SK-N-SH (cell line): ENCODE data around the gene SYNDIG1L. TPM values are rescaled to one million over a fixed set of nuclear protein-coding genes. Genes with fewer than 3 reads are reported as not detected.

ENCODE experiments used
- CTCF ChIA-PET: fragments of 300-600, 350-600 bp; formaldehyde crosslinking; extraction: SDS; loops from one replicate; lab custom pipeline; 2021; lab: Yijun Ruan, JAX
- POLR2A ChIA-PET: fragments of 350-600 bp; sonication (Branson Sonifier 250); formaldehyde crosslinking; extraction: SDS; loops from one replicate; lab custom pipeline; 2020; ENCODE audit warnings: antibody characterized with exemption, inconsistent platforms; lab: Yijun Ruan, JAX
- DNase-seq: peaks from one replicate; pipeline ENCODE4 v3.0.0; 2012
- H2AFZ ChIP-seq: fragments of 200-600 bp; sonication (generic); 2 replicates; pipeline ENCODE4 v1.8.1; 2016; ENCODE audit warnings: antibody characterized with exemption, mild to moderate bottlenecking, low read depth
- H3F3A ChIP-seq: fragments of 200-600 bp; sonication (generic); replicated peaks from 2 replicates; pipeline ENCODE3; 2016; ENCODE audit warnings: antibody characterized with exemption, mild to moderate bottlenecking; ENCODE audit not compliant: insufficient read depth
- H3K27ac ChIP-seq, 2 experiments: fragments of 200-500 bp in 1 of 2; fragments of 200-600 bp in 1 of 2; sonication (Bioruptor generic) in 1 of 2; sonication (generic), shearing (Covaris generic) in 1 of 2; 2 replicates each; pipeline versions ENCODE4 v1.5.1 to v1.6.1; 2014 to 2016; ENCODE audit warnings: low read depth in 2 of 2, inconsistent platforms in 1 of 2, low read length in 1 of 2, mild to moderate bottlenecking in 1 of 2, mixed read lengths in 1 of 2
- H3K27me3 ChIP-seq: fragments of 200-600 bp; sonication (generic), shearing (Covaris generic); 2 replicates; pipeline ENCODE4 v1.6.1; 2016; ENCODE audit warnings: mixed run types; ENCODE audit not compliant: insufficient read depth
- H3K36me3 ChIP-seq, 2 experiments: fragments of 200-500 bp in 1 of 2; fragments of 200-600 bp in 1 of 2; sonication (Bioruptor generic) in 1 of 2; sonication (generic) in 1 of 2; replicated peaks in 1 of 2; 2 replicates each; pipeline versions ENCODE3 to v1.5.1; 2014 to 2016; ENCODE audit warnings: low read length in 1 of 2, mild to moderate bottlenecking in 1 of 2; ENCODE audit not compliant: insufficient read depth in 2 of 2, control insufficient read depth in 1 of 2
- H3K4me1 ChIP-seq, 2 experiments: fragments of 200-500 bp in 1 of 2; fragments of 200-600 bp in 1 of 2; sonication (Bioruptor generic) in 1 of 2; sonication (generic), shearing (Covaris generic) in 1 of 2; 2 replicates each; pipeline versions ENCODE4 v1.5.1 to v1.6.1; 2014 to 2016; ENCODE audit warnings: low read depth in 1 of 2, low read length in 1 of 2, mixed run types in 1 of 2; ENCODE audit not compliant: insufficient read depth in 2 of 2, control insufficient read depth in 1 of 2
- H3K4me2 ChIP-seq: fragments of 200-600 bp; sonication (generic), shearing (Covaris generic); 2 replicates; pipeline ENCODE4 v1.6.1; 2017; ENCODE audit warnings: mixed run types
- H3K4me3 ChIP-seq, 2 experiments: fragments of 200-500 bp in 1 of 2; fragments of 200-600 bp in 1 of 2; sonication (Bioruptor generic) in 1 of 2; sonication (generic), shearing (Covaris generic) in 1 of 2; 2 replicates each; pipeline versions ENCODE4 v1.5.1 to v1.8.1; 2014 to 2016; ENCODE audit warnings: low read depth in 2 of 2, inconsistent platforms in 1 of 2, low read length in 1 of 2, mild to moderate bottlenecking in 1 of 2, mixed read lengths in 1 of 2, moderate library complexity in 1 of 2
- H3K79me2 ChIP-seq: fragments of 200-600 bp; sonication (generic); 2 replicates; pipeline ENCODE4 v1.8.1; 2017; ENCODE audit warnings: mild to moderate bottlenecking; ENCODE audit not compliant: insufficient read depth
- H3K9ac ChIP-seq: fragments of 200-600 bp; sonication (generic); 2 replicates; pipeline ENCODE4 v1.6.1; 2017; ENCODE audit warnings: mixed run types
- H3K9me2 ChIP-seq: fragments of 200-600 bp; sonication (generic); 2 replicates; pipeline ENCODE4 v1.6.1; 2017; ENCODE audit warnings: mixed run types
- H3K9me3 ChIP-seq: fragments of 200-600 bp; sonication (generic); 2 replicates; pipeline ENCODE4 v1.6.1; 2017; ENCODE audit warnings: mixed run types, mild to moderate bottlenecking, moderate library complexity
- H4K20me1 ChIP-seq: fragments of 200-600 bp; sonication (generic); 2 replicates; pipeline ENCODE4 v1.6.1; 2017; ENCODE audit warnings: mild to moderate bottlenecking, mixed run types; ENCODE audit not compliant: insufficient read depth
- CHD2 ChIP-seq: fragments of 150-350 bp; IDR thresholded peaks from 2 replicates; pipeline ENCODE4 v1.6.1; 2018; ENCODE audit warnings: low read length; ENCODE audit not compliant: partially characterized antibody
- EZH2phosphoT487 ChIP-seq: fragments of 200-600 bp; sonication (generic); IDR thresholded peaks from 2 replicates; pipeline ENCODE4 v1.6.1; 2017; ENCODE audit warnings: low read depth, mixed run types, mild to moderate bottlenecking, antibody characterized with exemption, moderate library complexity, borderline replicate concordance
- GABPA ChIP-seq: IDR thresholded peaks from 2 replicates; pipeline ENCODE4 v1.4.0; 2012; ENCODE audit warnings: low read depth, mild to moderate bottlenecking
- GATA2 ChIP-seq: sonication (generic); formaldehyde crosslinking; IDR thresholded peaks from 2 replicates; pipeline ENCODE4 v1.5.0; 2020; ENCODE audit warnings: mild to moderate bottlenecking, missing genetic modification reagents
- MAX ChIP-seq: IDR thresholded peaks from 2 replicates; pipeline ENCODE4 v1.4.0; 2012; ENCODE audit warnings: low read depth
- MEF2A ChIP-seq: IDR thresholded peaks from 2 replicates; pipeline ENCODE4 v1.4.0; 2012; ENCODE audit warnings: low read depth, borderline replicate concordance
- RCOR1 ChIP-seq: fragments of 150-350 bp; IDR thresholded peaks from 2 replicates; pipeline ENCODE4 v1.6.1; 2017; ENCODE audit warnings: antibody characterized with exemption, low read length
- SIN3A ChIP-seq: IDR thresholded peaks from 2 replicates; pipeline ENCODE4 v1.6.1; 2012; ENCODE audit warnings: low read depth, mild to moderate bottlenecking, low read length, moderate library complexity, borderline replicate concordance
- TCF12 ChIP-seq: IDR thresholded peaks from 2 replicates; pipeline ENCODE4 v1.4.0; 2012
- USF1 ChIP-seq: IDR thresholded peaks from 2 replicates; pipeline ENCODE4 v1.4.0; 2012; ENCODE audit warnings: low read depth, borderline replicate concordance
- ZBTB33 ChIP-seq: IDR thresholded peaks from 2 replicates; pipeline ENCODE4 v1.4.0; 2012; ENCODE audit warnings: low read depth, borderline replicate concordance
- WGBS: methylation state at CpG from one replicate; pipeline ENCODE4 v1.1.6; 2017; ENCODE audit warnings: low lambda C conversion rate; 5-methylcytosine and 5-hydroxymethylcytosine counted together
- polyA plus RNA-seq, 3 experiments: library from polyadenylated mRNA; depleted of rRNA; stranded (reverse); fragments of >200 nt; gene quantifications; 2 replicates each; pipeline ENCODE4 v1.2.3, GENCODE V29; 2012
- TF ChIP-seq, protein P1 (sequence below): fragments of 150-350 bp; IDR thresholded peaks from 2 replicates; pipeline ENCODE4 v1.6.1; 2017; ENCODE audit warnings: antibody characterized with exemption, low read length, low read depth, borderline replicate concordance
- TF ChIP-seq, protein P2 (sequence below): IDR thresholded peaks from 2 replicates; pipeline ENCODE4 v1.6.1; 2012; ENCODE audit warnings: mild to moderate bottlenecking, low read depth, low read length, moderate library complexity

Gene SYNDIG1L
- polyA plus RNA-seq, 1 of the 3 experiments (the other 2 are of a cell fraction): not detected

GRCh38 chr14:74377976-74378690 is 47.9 kb downstream of the SYNDIG1L start:
- Histone ChIP-seq H3K9me2 (no peaks in the 10 kb centered on the region), H3K4me1 (no peaks in the 10 kb centered on the region), H3K4me3 (no peak overlapping the region), H3K36me3 (no peaks in the 10 kb centered on the region), H2AFZ (no peak overlapping the region), H3K9me3 (no peaks in the 10 kb centered on the region), H3K9ac (no peak overlapping the region), H3F3A (no peaks in the 10 kb centered on the region), H3K4me2 (no peak overlapping the region), H3K79me2 (no peaks in the 10 kb centered on the region), H3K27me3 (peaks cover 3% of the 10 kb centered on the region; the same call in 1 of the 2 replicates), H3K27ac (no peak overlapping the region), H4K20me1 (no peaks in the 10 kb centered on the region)
- ChIA-PET POLR2A (no interaction called here), CTCF (no interaction called here)
- TF ChIP-seq, protein P1, sequence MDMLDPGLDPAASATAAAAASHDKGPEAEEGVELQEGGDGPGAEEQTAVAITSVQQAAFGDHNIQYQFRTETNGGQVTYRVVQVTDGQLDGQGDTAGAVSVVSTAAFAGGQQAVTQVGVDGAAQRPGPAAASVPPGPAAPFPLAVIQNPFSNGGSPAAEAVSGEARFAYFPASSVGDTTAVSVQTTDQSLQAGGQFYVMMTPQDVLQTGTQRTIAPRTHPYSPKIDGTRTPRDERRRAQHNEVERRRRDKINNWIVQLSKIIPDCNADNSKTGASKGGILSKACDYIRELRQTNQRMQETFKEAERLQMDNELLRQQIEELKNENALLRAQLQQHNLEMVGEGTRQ: no peak
- TF ChIP-seq EZH2phosphoT487 (no peak), ZBTB33 (no peak), MEF2A (no peak)
- no peak for DNase-seq
- WGBS: 90% methylated on average over 10 of the region's 38 CpGs

GRCh38 chr14:74368441-74368840 is 57.6 kb downstream of the SYNDIG1L start:
- DNase-seq: no peak
- ChIA-PET POLR2A (no interaction called here), CTCF (interaction anchor here (18.0 kb wide), 1 partner anchor 110 kb away, joined by 249 read pairs; no protein-coding TSS in a partner anchor)
- no peak overlapping the region for H3K4me3 ChIP-seq
- H3K27ac ChIP-seq: no peak overlapping the region
- no peak overlapping the region for H3K9ac ChIP-seq
- no peaks in the 10 kb centered on the region; the same call in 1 of the 2 replicates for H3K27me3 ChIP-seq
- H3F3A ChIP-seq: no peaks in the 10 kb centered on the region
- no peak overlapping the region for H3K4me2 ChIP-seq
- H2AFZ ChIP-seq: no peak overlapping the region
- no peaks in the 10 kb centered on the region for H4K20me1 ChIP-seq
- H3K9me3 ChIP-seq: no peaks in the 10 kb centered on the region
- no peaks in the 10 kb centered on the region for H3K79me2 ChIP-seq
- no peaks in the 10 kb centered on the region for H3K4me1 ChIP-seq
- TF ChIP-seq GATA2 (CRISPR knock-in tag) (no peak), TCF12 (no peak), CHD2 (no peak), USF1 (no peak), MAX (no peak), GABPA (no peak), RCOR1 (no peak), SIN3A (no peak)
- TF ChIP-seq, protein P2, sequence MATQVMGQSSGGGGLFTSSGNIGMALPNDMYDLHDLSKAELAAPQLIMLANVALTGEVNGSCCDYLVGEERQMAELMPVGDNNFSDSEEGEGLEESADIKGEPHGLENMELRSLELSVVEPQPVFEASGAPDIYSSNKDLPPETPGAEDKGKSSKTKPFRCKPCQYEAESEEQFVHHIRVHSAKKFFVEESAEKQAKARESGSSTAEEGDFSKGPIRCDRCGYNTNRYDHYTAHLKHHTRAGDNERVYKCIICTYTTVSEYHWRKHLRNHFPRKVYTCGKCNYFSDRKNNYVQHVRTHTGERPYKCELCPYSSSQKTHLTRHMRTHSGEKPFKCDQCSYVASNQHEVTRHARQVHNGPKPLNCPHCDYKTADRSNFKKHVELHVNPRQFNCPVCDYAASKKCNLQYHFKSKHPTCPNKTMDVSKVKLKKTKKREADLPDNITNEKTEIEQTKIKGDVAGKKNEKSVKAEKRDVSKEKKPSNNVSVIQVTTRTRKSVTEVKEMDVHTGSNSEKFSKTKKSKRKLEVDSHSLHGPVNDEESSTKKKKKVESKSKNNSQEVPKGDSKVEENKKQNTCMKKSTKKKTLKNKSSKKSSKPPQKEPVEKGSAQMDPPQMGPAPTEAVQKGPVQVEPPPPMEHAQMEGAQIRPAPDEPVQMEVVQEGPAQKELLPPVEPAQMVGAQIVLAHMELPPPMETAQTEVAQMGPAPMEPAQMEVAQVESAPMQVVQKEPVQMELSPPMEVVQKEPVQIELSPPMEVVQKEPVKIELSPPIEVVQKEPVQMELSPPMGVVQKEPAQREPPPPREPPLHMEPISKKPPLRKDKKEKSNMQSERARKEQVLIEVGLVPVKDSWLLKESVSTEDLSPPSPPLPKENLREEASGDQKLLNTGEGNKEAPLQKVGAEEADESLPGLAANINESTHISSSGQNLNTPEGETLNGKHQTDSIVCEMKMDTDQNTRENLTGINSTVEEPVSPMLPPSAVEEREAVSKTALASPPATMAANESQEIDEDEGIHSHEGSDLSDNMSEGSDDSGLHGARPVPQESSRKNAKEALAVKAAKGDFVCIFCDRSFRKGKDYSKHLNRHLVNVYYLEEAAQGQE: no peak
- TF ChIP-seq, protein P1: no peak
- WGBS: 69% methylated on average over 5 of the region's 8 CpGs
- H3K9me2 ChIP-seq: no peaks in the 10 kb centered on the region
- H3K36me3 ChIP-seq: no peaks in the 10 kb centered on the region
